ENCODE results near the gene TECTB.
"Not testable (repeated sequence)": the region's sequence is repeated elsewhere in the genome, so short reads cannot be mapped to it uniquely, and the experiment has no call there.

Gene TECTB

GRCh38 chr10:112249722-112250121 lies 33.5 kb upstream of the TECTB start:
- POLR2A ChIA-PET = no interaction called here
- no peak overlapping the region for H3K4me3 ChIP-seq (ENCODE audit: low read depth, low read length)
- CTCF ChIA-PET = no interaction called here
- no peak for DNase-seq (ENCODE audit: low read depth, low spot score)
- TF ChIP-seq CTCF (IDR thresholded peaks at IDR 0.05; ENCODE audit: insufficient read depth, low read length, missing control alignments) = no peak

GRCh38 chr10:112250555-112250954 lies 32.6 kb upstream of the TECTB start:
- ChIA-PET POLR2A (no interaction called here), CTCF (no interaction called here)
- no peak for TF ChIP-seq CTCF (IDR thresholded peaks at IDR 0.05; ENCODE audit: insufficient read depth, low read length, missing control alignments)
- no peak overlapping the region for H3K4me3 ChIP-seq (ENCODE audit: low read depth, low read length)
- DNase-seq (ENCODE audit: low read depth, low spot score) = no peak

GRCh38 chr10:112251238-112251637 lies 32.0 kb upstream of the TECTB start:
- CTCF ChIA-PET; POLR2A ChIA-PET; DNase-seq (ENCODE audit: low read depth, low spot score); H3K4me3 ChIP-seq (ENCODE audit: low read depth, low read length): not testable (repeated sequence)

- no peak for DNase-seq (ENCODE audit: low read depth, low spot score)
- POLR2A ChIA-PET = no interaction called here
- H3K4me3 ChIP-seq (ENCODE audit: low read depth, low read length) = no peak overlapping the region
- CTCF ChIA-PET = interaction anchor here (0.7 kb wide), 1 partner anchor 49 kb away, joined by 3 read pairs; no protein-coding TSS in a partner anchor
- no peak for TF ChIP-seq CTCF (IDR thresholded peaks at IDR 0.05; ENCODE audit: insufficient read depth, low read length, missing control alignments)
Measured at GRCh38 chr10:112258407-112258806, 24.8 kb upstream of the TECTB start.

- no peak overlapping the region for H3K4me3 ChIP-seq (ENCODE audit: low read depth, low read length)
- no peak for TF ChIP-seq CTCF (IDR thresholded peaks at IDR 0.05; ENCODE audit: insufficient read depth, low read length, missing control alignments)
- no peak for DNase-seq (ENCODE audit: low read depth, low spot score)
- ChIA-PET CTCF (no interaction called here), POLR2A (no interaction called here)
Measured at GRCh38 chr10:112259688-112260087, 23.5 kb upstream of the TECTB start.

GRCh38 chr10:112260831-112261230 lies 22.4 kb upstream of the TECTB start:
- CTCF ChIA-PET = interaction anchor here (1.0 kb wide), 1 partner anchor 35 kb away, joined by 3 read pairs; no protein-coding TSS in a partner anchor
- no peak for DNase-seq (ENCODE audit: low read depth, low spot score)
- POLR2A ChIA-PET = no interaction called here

More at GRCh38 chr10:112260831-112261230, 22.4 kb upstream of the TECTB start:
- H3K4me3 ChIP-seq (ENCODE audit: low read depth, low read length) = no peak overlapping the region
- TF ChIP-seq CTCF (IDR thresholded peaks at IDR 0.05; ENCODE audit: insufficient read depth, low read length, missing control alignments) = no peak
